GM12878 (cell line): ENCODE results near the gene SMARCA4. TPM values are rescaled to one million over a fixed set of nuclear protein-coding genes. Genes with fewer than 3 reads are reported as not detected.
"Not testable (repeated sequence)": the region's sequence is repeated elsewhere in the genome, so short reads cannot be mapped to it uniquely, and the experiment has no call there.

Source experiments
- ATAC-seq: fragments of 200-7000 bp; cut with Tn5 transposase; 3 replicates; pipeline ENCODE4 v1.9.1; 2020; ENCODE audit warnings: mild to moderate bottlenecking, moderate library complexity
- BruUV-seq: library from RNA; stranded (reverse); fragments of 400-500 nt; replicated peaks from 2 replicates; lab custom pipeline; 2021; lab: Mats Ljungman, UMichigan
- CTCF ChIA-PET: fragments of 300-600 bp; sonication (Branson Sonifier 250); formaldehyde crosslinking; extraction: SDS; loops from one replicate; lab custom pipeline; 2021; ENCODE audit warnings: inconsistent platforms; lab: Yijun Ruan, JAX
- POLR2A ChIA-PET: fragments of 350-600 bp; formaldehyde crosslinking; extraction: SDS; loops from one replicate; lab custom pipeline; 2021; ENCODE audit warnings: inconsistent platforms; lab: Charles Lee
- RAD21 ChIA-PET: fragments of 300-600 bp; sonication (Branson Sonifier 250); formaldehyde crosslinking; loops from one replicate; lab custom pipeline; 2023; ENCODE audit warnings: antibody characterized with exemption; ENCODE audit not compliant: unreplicated experiment; lab: Charles Lee
- SMC1A ChIA-PET: fragments of 300-600 bp; sonication (Branson Sonifier 250); formaldehyde crosslinking; loops from one replicate; lab custom pipeline; 2023; ENCODE audit not compliant: unreplicated experiment, uncharacterized antibody; lab: Charles Lee
- DNase-seq: peaks from one replicate; pipeline ENCODE4 v3.0.0-alpha.2; 2011; ENCODE audit warnings: low read depth, low spot score
- FAIRE-seq: peaks from 3 replicates; lab custom pipeline; 2011; peaks lifted over from hg19 to GRCh38; lab: Jason Lieb, UNC
- H2AFZ ChIP-seq: 2 replicates; pipeline ENCODE4 v1.6.0; 2011; ENCODE audit warnings: low read depth, low read length, control low read depth; ENCODE audit not compliant: control insufficient read depth
- H3K27ac ChIP-seq: 2 replicates; pipeline ENCODE4 v1.5.1; 2011; ENCODE audit warnings: control low read depth; ENCODE audit not compliant: control insufficient read depth, insufficient read depth
- H3K27me3 ChIP-seq, 2 experiments: replicated peaks in 1 of 2; 2 replicates each; pipeline versions ENCODE4 v1.6.0 to v1.6.1; 2011; ENCODE audit warnings: low read length in 1 of 2; ENCODE audit not compliant: control insufficient read depth in 2 of 2, insufficient read depth in 2 of 2
- H3K36me3 ChIP-seq, 2 experiments: 2 replicates each; pipeline ENCODE4 v1.5.1; 2011; ENCODE audit warnings: low read length in 1 of 2; ENCODE audit not compliant: control insufficient read depth in 2 of 2, insufficient read depth in 2 of 2
- H3K4me1 ChIP-seq: 2 replicates; pipeline ENCODE4 v1.6.1; 2011; ENCODE audit warnings: mild to moderate bottlenecking, low read length, moderate library complexity, mixed read lengths; ENCODE audit not compliant: control insufficient read depth, insufficient read depth
- H3K4me2 ChIP-seq: 2 replicates; pipeline ENCODE4 v1.6.0; 2011; ENCODE audit warnings: control low read depth; ENCODE audit not compliant: control insufficient read depth, insufficient read depth
- H3K4me3 ChIP-seq: fragments of 200-600 bp; sonication (generic); 2 replicates; pipeline ENCODE4 v1.5.1; 2016
- H3K79me2 ChIP-seq: 2 replicates; pipeline ENCODE4 v1.6.0; 2011; ENCODE audit warnings: low read length; ENCODE audit not compliant: control insufficient read depth, insufficient read depth
- H3K9ac ChIP-seq: 2 replicates; pipeline ENCODE4 v1.8.0; 2011; ENCODE audit warnings: low read length, control low read depth, mixed read lengths; ENCODE audit not compliant: control insufficient read depth, insufficient read depth
- H3K9me3 ChIP-seq: replicated peaks from 3 replicates; pipeline ENCODE4 v1.5.1; 2011; ENCODE audit warnings: mild to moderate bottlenecking, low read length; ENCODE audit not compliant: control insufficient read depth, insufficient read depth
- H4K20me1 ChIP-seq: 2 replicates; pipeline ENCODE4 v1.6.0; 2011; ENCODE audit not compliant: control insufficient read depth, insufficient read depth
- GATAD2B ChIP-seq: fragments of 450-650 bp; conservative IDR thresholded peaks from 2 replicates; pipeline ENCODE4 v1.6.1; 2017; ENCODE audit warnings: low read depth, mild to moderate bottlenecking, moderate library complexity
- LARP7 ChIP-seq: fragments of 450-650 bp; IDR thresholded peaks from 2 replicates; pipeline ENCODE4 v1.6.1; 2017; ENCODE audit warnings: mild to moderate bottlenecking
- NKRF ChIP-seq: fragments of 450-650 bp; conservative IDR thresholded peaks from 2 replicates; pipeline ENCODE4 v1.6.1; 2017; ENCODE audit warnings: mild to moderate bottlenecking, moderate library complexity
- NR2F1 ChIP-seq: fragments of 450-650 bp; conservative IDR thresholded peaks from 2 replicates; pipeline ENCODE4 v1.6.1; 2017; ENCODE audit warnings: mild to moderate bottlenecking
- WGBS: methylation state at CpG from one replicate; pipeline ENCODE4 v1.1.6; 2016; ENCODE audit warnings: low lambda C conversion rate; ENCODE audit not compliant: insufficient replicate concordance, insufficient coverage; ENCODE audit errors: missing lambda C conversion rate; 5-methylcytosine and 5-hydroxymethylcytosine counted together
- in situ Hi-C: fragments of 300-500 bp; cut with MboI; formaldehyde crosslinking; loops from 9 replicates; pipeline ENCODE4 v1.14.3; 2018; ENCODE audit warnings: mixed read lengths
- intact Hi-C: fragments of 100-400 bp; cut with micrococcal nuclease; formaldehyde crosslinking; loops from one replicate; pipeline ENCODE4 v1.14.2; 2022; ENCODE audit not compliant: unreplicated experiment
- polyA plus RNA-seq, 11 experiments: library from polyadenylated mRNA; depleted of rRNA in 4 of 11; unstranded in 6 of 11; stranded (reverse) in 5 of 11; fragments of >200 nt; fragmentation: Nextera tagmentation in 4 of 11; fragmentation: Illumina TruSeq in 1 of 11; extraction: Ambion mirVana in 4 of 11; extraction: Trizol in 1 of 11; gene quantifications; 1 replicate in 1 of 11; 2 replicates in 10 of 11; pipeline versions ENCODE4 v1.2.1 to v1.2.3, GENCODE V29; 2011 to 2016; ENCODE audit warnings: inconsistent platforms in 2 of 11, missing spikeins in 2 of 11, low read depth in 1 of 11
- total RNA-seq, 4 experiments: library from RNA; depleted of rRNA in 3 of 4; stranded (reverse); fragments of >200 nt in 3 of 4; fragmentation: Illumina TruSeq in 1 of 4; extraction: Trizol in 1 of 4; gene quantifications; 2 replicates each; pipeline versions ENCODE4 v1.2.1 to v1.2.3, GENCODE V29; 2013 to 2021

SMARCA4 gene
- total and polyA plus RNA-seq, 10 of the 15 experiments (the other 5 are each of a cell fraction or from before 2014, with no cell fraction given) = 22.4 to 175 (median 57.4) TPM

DNA sequence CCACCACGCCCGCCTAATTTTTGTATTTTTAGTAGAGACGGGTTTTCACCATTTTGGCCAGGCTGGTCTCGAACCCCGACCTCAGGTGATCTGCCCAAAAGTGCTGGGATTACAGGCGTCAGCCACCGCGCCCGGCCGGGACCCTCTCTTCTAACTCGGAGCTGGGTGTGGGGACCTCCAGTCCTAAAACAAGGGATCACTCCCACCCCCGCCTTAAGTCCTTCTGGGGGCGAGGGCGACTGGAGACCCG lies 129.1 kb downstream of the SMARCA4 start:
- POLR2A ChIA-PET = interaction anchor here (0.5 to 2.5 kb wide), 8 partner anchors 54 to 217 kb away, joined by 3 to 10 read pairs (median 4); no protein-coding TSS in a partner anchor
- peak overlapping the region; percentile 91 for H3K4me3 ChIP-seq

More for the DNA sequence above, 129.1 kb downstream of the SMARCA4 start:
- intact Hi-C loops = loop anchor here (5.0 to 10.0 kb wide), 3 partner anchors 213 to 1695 kb away; partner anchors contain the start of gene DNM2
- in situ Hi-C loops, H3K36me3 ChIP-seq, BruUV-seq, FAIRE-seq, DNase-seq: not testable (repeated sequence)
- CTCF ChIA-PET = interaction anchor here (1.1 to 1.6 kb wide), 3 partner anchors 127 to 218 kb away, joined by 3 read pairs; no protein-coding TSS in a partner anchor
- Histone ChIP-seq H3K27ac (peak overlapping the region; percentile 90), H3K9ac (peak overlapping the region; percentile 87), H2AFZ (peak overlapping the region; percentile 24; the same call in 1 of the 2 replicates), H3K4me1 (peaks cover 35% of the 10 kb centered on the region)
- WGBS = 2% methylated on average over 15 of the region's 15 CpGs
- peak; percentile 11 for ATAC-seq
- RAD21 ChIA-PET = interaction anchor here (1.2 to 2.9 kb wide), 4 partner anchors 54 to 217 kb away, joined by 3 to 15 read pairs (median 6); no protein-coding TSS in a partner anchor
- peak; percentile 49 for TF ChIP-seq LARP7
- TF ChIP-seq GATAD2B = peak; percentile 66; the same call in 1 of the 2 replicates
- TF ChIP-seq NR2F1 = peak; percentile 55
- TF ChIP-seq NKRF = peak; percentile 74
- TF ChIP-seq, all 136 proteins: peak for 4; not testable (repeated sequence) for 132
- not testable (repeated sequence) for H3K9me3 ChIP-seq, H3K27me3 ChIP-seq, H4K20me1 ChIP-seq
- SMC1A ChIA-PET = interaction anchor here (0.7 to 3.3 kb wide), 4 partner anchors 11 to 285 kb away, joined by 3 to 13 read pairs (median 4); no protein-coding TSS in a partner anchor
- Histone ChIP-seq H3K79me2 (peaks cover 51% of the 10 kb centered on the region), H3K4me2 (peak overlapping the region; percentile 54)
